ENCODE data around the gene ARL9. TPM values are rescaled to one million over a fixed set of nuclear protein-coding genes. Genes with fewer than 3 reads are reported as not detected.

ARL9 gene
- total RNA-seq, 1 experiment from 2014 or later = 0.28 TPM

DNA sequence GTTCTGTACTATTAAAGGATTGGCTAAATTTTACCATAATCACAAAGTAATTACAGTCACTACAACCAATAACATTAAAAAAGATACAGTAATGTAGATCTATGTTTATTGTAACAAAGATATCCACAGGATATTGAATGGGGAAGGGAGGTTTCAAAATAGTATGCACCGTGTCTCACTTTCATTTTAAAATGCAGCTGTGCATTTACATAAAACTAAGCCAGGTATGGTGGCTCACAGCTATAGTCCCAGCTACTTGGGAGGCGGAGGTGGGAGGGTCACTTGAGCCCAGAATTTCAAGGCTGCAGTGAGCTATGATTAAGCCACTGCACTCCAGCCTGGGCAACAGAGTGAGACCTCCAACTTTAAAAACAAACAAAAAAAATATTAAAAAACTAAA is 29.7 kb upstream of the ARL9 start:
- no peaks in the 10 kb centered on the region for H3K27me3 Mint-ChIP-seq (ENCODE audit: insufficient read depth, unreplicated experiment)
- DNase-seq (ENCODE audit: unreplicated experiment) = no peak
- BruUV-seq (replicated peaks) = no TSS peak
- H3K4me3 Mint-ChIP-seq (ENCODE audit: unreplicated experiment) = no peak overlapping the region
- CTCF ChIA-PET = no interaction called here
- no peak overlapping the region for H3K27ac Mint-ChIP-seq (ENCODE audit: low read depth, unreplicated experiment)
- TF ChIP-seq, protein P1, sequence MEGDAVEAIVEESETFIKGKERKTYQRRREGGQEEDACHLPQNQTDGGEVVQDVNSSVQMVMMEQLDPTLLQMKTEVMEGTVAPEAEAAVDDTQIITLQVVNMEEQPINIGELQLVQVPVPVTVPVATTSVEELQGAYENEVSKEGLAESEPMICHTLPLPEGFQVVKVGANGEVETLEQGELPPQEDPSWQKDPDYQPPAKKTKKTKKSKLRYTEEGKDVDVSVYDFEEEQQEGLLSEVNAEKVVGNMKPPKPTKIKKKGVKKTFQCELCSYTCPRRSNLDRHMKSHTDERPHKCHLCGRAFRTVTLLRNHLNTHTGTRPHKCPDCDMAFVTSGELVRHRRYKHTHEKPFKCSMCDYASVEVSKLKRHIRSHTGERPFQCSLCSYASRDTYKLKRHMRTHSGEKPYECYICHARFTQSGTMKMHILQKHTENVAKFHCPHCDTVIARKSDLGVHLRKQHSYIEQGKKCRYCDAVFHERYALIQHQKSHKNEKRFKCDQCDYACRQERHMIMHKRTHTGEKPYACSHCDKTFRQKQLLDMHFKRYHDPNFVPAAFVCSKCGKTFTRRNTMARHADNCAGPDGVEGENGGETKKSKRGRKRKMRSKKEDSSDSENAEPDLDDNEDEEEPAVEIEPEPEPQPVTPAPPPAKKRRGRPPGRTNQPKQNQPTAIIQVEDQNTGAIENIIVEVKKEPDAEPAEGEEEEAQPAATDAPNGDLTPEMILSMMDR (IDR thresholded peaks at IDR 0.05; ENCODE audit: unreplicated experiment) = no peak
- H3K36me3 Mint-ChIP-seq (ENCODE audit: insufficient read depth, unreplicated experiment) = peaks cover 100% of the 10 kb centered on the region
- no peaks in the 10 kb centered on the region for H3K9me3 Mint-ChIP-seq (ENCODE audit: unreplicated experiment)
- intact Hi-C loops (cut with micrococcal nuclease) = no loop called here
- POLR2A ChIA-PET = interaction anchor here (0.7 to 1.1 kb wide), 4 partner anchors 10 to 324 kb away, joined by 3 read pairs; no protein-coding TSS in a partner anchor
- H3K4me1 Mint-ChIP-seq (ENCODE audit: insufficient read depth, unreplicated experiment) = no peaks in the 10 kb centered on the region

DNA sequence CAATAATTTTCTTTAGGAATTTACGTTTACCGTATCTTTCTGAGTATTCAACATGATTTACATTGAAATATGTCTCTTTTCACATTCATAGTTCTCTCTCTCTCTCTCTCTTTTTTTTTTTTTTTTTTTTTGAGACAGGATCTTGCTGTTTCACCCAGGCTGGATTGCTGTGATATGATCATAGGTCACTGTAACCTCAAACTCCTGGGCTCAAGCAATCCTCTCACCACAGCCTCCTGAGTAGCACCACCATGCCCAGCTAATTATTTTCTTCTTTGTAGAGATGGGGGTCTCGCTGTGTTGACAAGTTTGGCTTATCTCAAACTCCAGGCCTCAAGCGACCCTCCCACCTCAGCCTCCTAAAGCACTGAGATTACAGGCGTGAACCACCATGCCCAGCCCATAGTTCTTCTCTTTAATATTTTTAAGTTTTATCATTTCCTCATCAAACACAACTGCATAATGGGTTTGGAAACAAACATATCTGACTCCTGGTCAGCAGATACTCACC is 28.3 kb upstream of the ARL9 start:
- Mint-ChIP-seq H3K27me3 (ENCODE audit: insufficient read depth, unreplicated experiment) (no peaks in the 10 kb centered on the region), H3K36me3 (ENCODE audit: insufficient read depth, unreplicated experiment) (peaks cover 94% of the 10 kb centered on the region), H3K4me1 (ENCODE audit: insufficient read depth, unreplicated experiment) (no peaks in the 10 kb centered on the region), H3K27ac (ENCODE audit: low read depth, unreplicated experiment) (no peak overlapping the region), H3K4me3 (ENCODE audit: unreplicated experiment) (no peak overlapping the region), H3K9me3 (ENCODE audit: unreplicated experiment) (no peaks in the 10 kb centered on the region)
- TSS peak; percentile 3 for BruUV-seq (replicated peaks)
- ChIA-PET POLR2A (interaction anchor here (0.8 kb wide), 1 partner anchor 41 kb away, joined by 3 read pairs; the partner anchor contains the start of gene PAICS), CTCF (no interaction called here)
- DNase-seq (ENCODE audit: unreplicated experiment) = no peak
- intact Hi-C loops (cut with micrococcal nuclease) = no loop called here
- TF ChIP-seq, protein P1 (IDR thresholded peaks at IDR 0.05; ENCODE audit: unreplicated experiment) = no peak

DNA sequence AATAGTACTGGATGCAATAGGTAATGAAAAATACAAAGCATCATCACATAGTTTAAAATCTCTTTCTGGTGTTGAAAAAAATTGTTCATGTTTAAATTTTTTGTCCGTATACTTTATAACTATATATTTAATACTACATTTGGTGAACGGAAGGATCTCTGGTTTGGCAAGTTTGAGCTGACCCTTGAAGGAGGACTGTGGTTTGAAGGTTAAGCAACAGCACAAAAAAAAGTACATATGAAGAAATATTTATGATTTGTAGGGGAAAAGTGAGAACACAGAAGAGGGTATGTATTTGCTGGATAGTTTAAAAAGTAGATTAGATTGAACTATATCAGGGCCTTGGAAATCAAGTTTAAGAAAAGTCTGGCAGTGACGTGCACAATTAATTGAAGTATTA is 24.9 kb upstream of the ARL9 start:
- Mint-ChIP-seq H3K27ac (ENCODE audit: low read depth, unreplicated experiment) (no peak overlapping the region), H3K36me3 (ENCODE audit: insufficient read depth, unreplicated experiment) (peaks cover 94% of the 10 kb centered on the region), H3K4me3 (ENCODE audit: unreplicated experiment) (no peak overlapping the region), H3K9me3 (ENCODE audit: unreplicated experiment) (no peaks in the 10 kb centered on the region), H3K4me1 (ENCODE audit: insufficient read depth, unreplicated experiment) (no peaks in the 10 kb centered on the region), H3K27me3 (ENCODE audit: insufficient read depth, unreplicated experiment) (no peaks in the 10 kb centered on the region)
- intact Hi-C loops (cut with micrococcal nuclease) = no loop called here
- TF ChIP-seq, protein P1 (IDR thresholded peaks at IDR 0.05; ENCODE audit: unreplicated experiment) = no peak
- CTCF ChIA-PET = interaction anchor here (0.8 to 1.0 kb wide), 2 partner anchors 10 to 64 kb away, joined by 3 to 4 read pairs; no protein-coding TSS in a partner anchor
- no TSS peak for BruUV-seq (replicated peaks)
- no peak for DNase-seq (ENCODE audit: unreplicated experiment)
- POLR2A ChIA-PET = interaction anchor here (0.7 to 1.4 kb wide), 5 partner anchors 12 to 319 kb away, joined by 3 to 7 read pairs (median 3); partner anchors contain the start of gene AASDH

DNA sequence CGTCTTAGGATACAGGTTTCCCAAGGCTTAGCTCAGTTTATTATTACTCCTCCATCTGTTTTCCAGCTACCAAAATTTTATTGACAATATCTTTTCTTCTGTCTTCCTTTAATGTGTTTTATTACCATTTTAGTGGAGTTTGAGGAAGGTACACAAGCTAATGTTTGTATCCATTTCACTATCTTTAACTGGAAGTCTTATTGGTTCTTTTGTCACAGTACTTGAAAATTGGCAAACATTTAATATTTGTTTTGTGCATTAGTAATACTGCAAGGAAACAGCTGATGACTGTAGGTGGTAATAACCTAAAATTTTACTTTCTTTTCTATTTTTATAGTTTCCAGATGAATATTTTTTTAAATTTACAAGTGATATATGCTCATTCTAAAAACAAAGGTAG is 9.3 kb upstream of the ARL9 start:
- POLR2A ChIA-PET = interaction anchor here (0.6 kb wide), 2 partner anchors 60 to 484 kb away, joined by 4 to 6 read pairs; no protein-coding TSS in a partner anchor
- intact Hi-C loops (cut with micrococcal nuclease) = no loop called here

More for the DNA sequence above, 9.3 kb upstream of the ARL9 start:
- no TSS peak for BruUV-seq (replicated peaks)
- no peaks in the 10 kb centered on the region for H3K4me1 Mint-ChIP-seq (ENCODE audit: insufficient read depth, unreplicated experiment)
- no peaks in the 10 kb centered on the region for H3K27me3 Mint-ChIP-seq (ENCODE audit: insufficient read depth, unreplicated experiment)
- CTCF ChIA-PET = interaction anchor here (0.6 to 0.9 kb wide), 2 partner anchors 23 to 341 kb away, joined by 3 to 4 read pairs; no protein-coding TSS in a partner anchor
- no peak overlapping the region for H3K27ac Mint-ChIP-seq (ENCODE audit: low read depth, unreplicated experiment)
- H3K36me3 Mint-ChIP-seq (ENCODE audit: insufficient read depth, unreplicated experiment) = peaks cover 87% of the 10 kb centered on the region
- no peak overlapping the region for H3K4me3 Mint-ChIP-seq (ENCODE audit: unreplicated experiment)
- H3K9me3 Mint-ChIP-seq (ENCODE audit: unreplicated experiment) = no peaks in the 10 kb centered on the region
- TF ChIP-seq, protein P1 (IDR thresholded peaks at IDR 0.05; ENCODE audit: unreplicated experiment) = no peak
- no peak for DNase-seq (ENCODE audit: unreplicated experiment)
